ENCODE data around the gene ABLIM1. TPM values are rescaled to one million over a fixed set of nuclear protein-coding genes. Genes with fewer than 3 reads are reported as not detected.

ABLIM1 gene
- total and polyA plus RNA-seq, 2 of the 13 experiments (the other 11 are each of a cell fraction or from before 2014, with no cell fraction given): 59.4 to 92.7 TPM

DNA sequence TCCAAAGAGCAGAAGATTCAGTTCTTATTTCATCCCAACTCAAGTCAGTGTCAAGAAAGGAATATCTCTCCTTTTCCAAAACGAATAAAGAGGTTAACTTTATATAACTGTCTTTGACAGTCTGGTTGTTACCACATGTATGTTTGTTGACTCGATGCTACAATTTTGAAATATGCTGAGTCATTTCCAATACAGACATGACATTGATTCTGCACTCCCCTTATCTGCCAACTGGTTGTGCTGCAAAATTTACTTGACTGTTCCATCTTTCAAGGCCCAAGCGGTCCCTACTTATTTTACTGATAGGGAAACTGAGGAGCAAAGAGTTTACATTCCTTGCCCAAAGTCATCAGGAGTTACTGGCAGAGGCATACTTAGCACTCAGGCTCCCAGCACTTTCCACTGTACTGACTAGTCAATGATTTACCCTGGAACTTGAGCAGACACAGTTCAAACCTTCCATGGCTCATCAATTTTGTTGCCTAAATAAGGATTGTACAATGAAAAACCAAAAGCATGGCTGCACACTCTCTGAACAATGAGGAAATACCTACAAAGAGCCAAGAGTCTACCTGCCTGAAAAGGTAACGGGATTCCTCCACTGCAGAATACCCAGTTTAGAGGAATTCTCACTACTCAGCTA lies 52.8 kb downstream of the ABLIM1 start (continued):
- TF ChIP-seq, protein P1, sequence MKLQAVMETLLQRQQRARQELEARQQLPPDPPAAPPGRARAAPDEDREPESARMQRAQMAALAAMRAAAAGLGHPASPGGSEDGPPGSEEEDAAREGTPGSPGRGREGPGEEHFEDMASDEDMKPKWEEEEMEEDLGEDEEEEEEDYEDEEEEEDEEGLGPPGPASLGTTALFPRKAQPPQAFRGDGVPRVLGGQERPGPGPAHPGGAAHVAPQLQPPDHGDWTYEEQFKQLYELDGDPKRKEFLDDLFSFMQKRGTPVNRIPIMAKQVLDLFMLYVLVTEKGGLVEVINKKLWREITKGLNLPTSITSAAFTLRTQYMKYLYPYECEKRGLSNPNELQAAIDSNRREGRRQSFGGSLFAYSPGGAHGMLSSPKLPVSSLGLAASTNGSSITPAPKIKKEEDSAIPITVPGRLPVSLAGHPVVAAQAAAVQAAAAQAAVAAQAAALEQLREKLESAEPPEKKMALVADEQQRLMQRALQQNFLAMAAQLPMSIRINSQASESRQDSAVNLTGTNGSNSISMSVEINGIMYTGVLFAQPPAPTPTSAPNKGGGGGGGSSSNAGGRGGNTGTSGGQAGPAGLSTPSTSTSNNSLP (IDR thresholded peaks at IDR 0.05; ENCODE audit: low read depth, low read length): peak; percentile 20; the same call in 1 of the 2 replicates
- TF ChIP-seq MTF2 (CRISPR knock-in tag; IDR thresholded peaks at IDR 0.05; ENCODE audit: borderline replicate concordance) (no peak), MAFK (conservative IDR thresholded peaks at IDR 0.05 in 1 of 2, IDR thresholded peaks at IDR 0.05 in 1 of 2; ENCODE audit: low read length in 2 of 2) (peak; percentile 91 to 95), MAFG (CRISPR knock-in tag; IDR thresholded peaks at IDR 0.05) (peak; percentile 86), RORA (CRISPR knock-in tag; IDR thresholded peaks at IDR 0.05) (no peak), ZSCAN21 (CRISPR knock-in tag; IDR thresholded peaks at IDR 0.05; ENCODE audit: borderline replicate concordance) (peak; percentile 30; the same call in 1 of the 2 replicates), RBAK (CRISPR knock-in tag; IDR thresholded peaks at IDR 0.05) (no peak), ZNF577 (CRISPR knock-in tag; IDR thresholded peaks at IDR 0.05; ENCODE audit: borderline replicate concordance, low read depth) (no peak), NR0B2 (CRISPR knock-in tag; IDR thresholded peaks at IDR 0.05) (no peak), ZNF816 (CRISPR knock-in tag; IDR thresholded peaks at IDR 0.05; ENCODE audit: borderline replicate concordance) (no peak), MAFF (IDR thresholded peaks at IDR 0.05; ENCODE audit: low read depth, low read length) (peak; percentile 86), HMGXB3 (CRISPR knock-in tag; IDR thresholded peaks at IDR 0.05; ENCODE audit: borderline replicate concordance) (no peak), ZNF124 (CRISPR knock-in tag; IDR thresholded peaks at IDR 0.05) (0 out of 2 replicates have a peak, but pooled peaks have one; percentile 57), ESRRA (CRISPR knock-in tag; IDR thresholded peaks at IDR 0.05; ENCODE audit: low read depth) (no peak), SAP130 (CRISPR knock-in tag; IDR thresholded peaks at IDR 0.05; ENCODE audit: low read depth) (peak; percentile 46), KMT2B (CRISPR knock-in tag; IDR thresholded peaks at IDR 0.05) (no peak), ZSCAN9 (CRISPR knock-in tag; IDR thresholded peaks at IDR 0.05; ENCODE audit: borderline replicate concordance) (0 out of 2 replicates have a peak, but pooled peaks have one; percentile 20), NR2F2 (IDR thresholded peaks at IDR 0.05; ENCODE audit: borderline replicate concordance, low read depth) (no peak), ZNF644 (CRISPR knock-in tag; IDR thresholded peaks at IDR 0.05; ENCODE audit: low read depth) (0 out of 2 replicates have a peak, but pooled peaks have one; percentile 34)
- TF ChIP-seq, protein P2, sequence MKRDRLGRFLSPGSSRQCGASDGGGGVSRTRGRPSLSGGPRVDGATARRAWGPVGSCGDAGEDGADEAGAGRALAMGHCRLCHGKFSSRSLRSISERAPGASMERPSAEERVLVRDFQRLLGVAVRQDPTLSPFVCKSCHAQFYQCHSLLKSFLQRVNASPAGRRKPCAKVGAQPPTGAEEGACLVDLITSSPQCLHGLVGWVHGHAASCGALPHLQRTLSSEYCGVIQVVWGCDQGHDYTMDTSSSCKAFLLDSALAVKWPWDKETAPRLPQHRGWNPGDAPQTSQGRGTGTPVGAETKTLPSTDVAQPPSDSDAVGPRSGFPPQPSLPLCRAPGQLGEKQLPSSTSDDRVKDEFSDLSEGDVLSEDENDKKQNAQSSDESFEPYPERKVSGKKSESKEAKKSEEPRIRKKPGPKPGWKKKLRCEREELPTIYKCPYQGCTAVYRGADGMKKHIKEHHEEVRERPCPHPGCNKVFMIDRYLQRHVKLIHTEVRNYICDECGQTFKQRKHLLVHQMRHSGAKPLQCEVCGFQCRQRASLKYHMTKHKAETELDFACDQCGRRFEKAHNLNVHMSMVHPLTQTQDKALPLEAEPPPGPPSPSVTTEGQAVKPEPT (CRISPR knock-in tag; IDR thresholded peaks at IDR 0.05; ENCODE audit: low read depth): no peak

All from HepG2 (cell line).